Esophagus muscularis mucosa (tissue), 3 donors: Measurements from ENCODE around the gene PRPF40A.

ENCODE experiments used
- POLR2A ChIP-seq: fragments of 450-650 bp; IDR thresholded peaks from one replicate; pipeline ENCODE4 v1.6.1; 2017; ENCODE audit warnings: antibody characterized with exemption, moderate library complexity, mild to moderate bottlenecking, low read depth
- POLR2AphosphoS5 ChIP-seq, 2 donors: sonication (generic); formaldehyde crosslinking; IDR thresholded peaks; one replicate each; pipeline ENCODE4 v1.6.1; 2017; ENCODE audit warnings: antibody characterized with exemption in 2 of 2
- TF ChIP-seq, protein P1 (sequence below), 3 experiments: fragments of 200-600 bp in 2 of 3; fragments of 450-650 bp in 1 of 3; sonication (generic) in 2 of 3; IDR thresholded peaks; one replicate each; pipeline ENCODE4 v1.5.1; 2017 to 2019; ENCODE audit warnings: antibody characterized with exemption in 3 of 3, mild to moderate bottlenecking in 2 of 3, moderate library complexity in 1 of 3

DNA sequence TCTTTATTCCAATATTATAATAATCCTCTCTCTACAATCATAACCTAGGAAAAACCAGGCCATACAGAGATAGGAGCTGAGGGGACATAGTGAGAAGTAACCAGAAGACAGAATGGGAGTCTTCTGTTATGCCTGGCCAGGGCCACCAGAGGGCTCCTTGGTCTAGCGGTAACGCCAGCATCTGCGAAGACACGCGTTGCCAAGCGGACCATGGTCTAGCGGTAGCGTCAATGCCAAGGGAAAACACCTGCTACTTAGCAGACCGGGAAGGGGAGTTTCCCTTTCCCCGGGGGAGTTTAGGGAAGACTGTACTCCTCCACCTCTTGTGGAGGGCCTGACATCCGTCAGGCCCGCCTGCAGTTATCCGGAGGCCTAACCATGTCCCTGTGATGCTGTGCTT lies 37.8 kb upstream of the PRPF40A start:
- TF ChIP-seq POLR2A (no peak), POLR2AphosphoS5 (IDR thresholded peaks at IDR 0.05) (no peak)
- TF ChIP-seq, protein P1, sequence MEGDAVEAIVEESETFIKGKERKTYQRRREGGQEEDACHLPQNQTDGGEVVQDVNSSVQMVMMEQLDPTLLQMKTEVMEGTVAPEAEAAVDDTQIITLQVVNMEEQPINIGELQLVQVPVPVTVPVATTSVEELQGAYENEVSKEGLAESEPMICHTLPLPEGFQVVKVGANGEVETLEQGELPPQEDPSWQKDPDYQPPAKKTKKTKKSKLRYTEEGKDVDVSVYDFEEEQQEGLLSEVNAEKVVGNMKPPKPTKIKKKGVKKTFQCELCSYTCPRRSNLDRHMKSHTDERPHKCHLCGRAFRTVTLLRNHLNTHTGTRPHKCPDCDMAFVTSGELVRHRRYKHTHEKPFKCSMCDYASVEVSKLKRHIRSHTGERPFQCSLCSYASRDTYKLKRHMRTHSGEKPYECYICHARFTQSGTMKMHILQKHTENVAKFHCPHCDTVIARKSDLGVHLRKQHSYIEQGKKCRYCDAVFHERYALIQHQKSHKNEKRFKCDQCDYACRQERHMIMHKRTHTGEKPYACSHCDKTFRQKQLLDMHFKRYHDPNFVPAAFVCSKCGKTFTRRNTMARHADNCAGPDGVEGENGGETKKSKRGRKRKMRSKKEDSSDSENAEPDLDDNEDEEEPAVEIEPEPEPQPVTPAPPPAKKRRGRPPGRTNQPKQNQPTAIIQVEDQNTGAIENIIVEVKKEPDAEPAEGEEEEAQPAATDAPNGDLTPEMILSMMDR (IDR thresholded peaks at IDR 0.05), result peak; percentile 34 to 49 (median 35)
